Fibroblast of lung (primary cell): ENCODE results near the gene NR4A2.

Experiments
- EZH2 ChIP-seq: IDR thresholded peaks from 2 replicates; pipeline ENCODE4 v1.5.1; 2012; ENCODE audit warnings: low read length, control low read depth, mild to moderate bottlenecking; ENCODE audit errors: missing control alignments
- TF ChIP-seq, protein P1 (sequence below), 2 donors: IDR thresholded peaks in 1 of 2; conservative IDR thresholded peaks in 1 of 2; 1 replicate in 1 of 2; 2 replicates in 1 of 2; pipeline ENCODE4 v1.5.1; 2011 to 2012; ENCODE audit warnings: low read length in 2 of 2, control low read depth in 1 of 2, inconsistent platforms in 1 of 2, low read depth in 1 of 2, mild to moderate bottlenecking in 1 of 2

DNA sequence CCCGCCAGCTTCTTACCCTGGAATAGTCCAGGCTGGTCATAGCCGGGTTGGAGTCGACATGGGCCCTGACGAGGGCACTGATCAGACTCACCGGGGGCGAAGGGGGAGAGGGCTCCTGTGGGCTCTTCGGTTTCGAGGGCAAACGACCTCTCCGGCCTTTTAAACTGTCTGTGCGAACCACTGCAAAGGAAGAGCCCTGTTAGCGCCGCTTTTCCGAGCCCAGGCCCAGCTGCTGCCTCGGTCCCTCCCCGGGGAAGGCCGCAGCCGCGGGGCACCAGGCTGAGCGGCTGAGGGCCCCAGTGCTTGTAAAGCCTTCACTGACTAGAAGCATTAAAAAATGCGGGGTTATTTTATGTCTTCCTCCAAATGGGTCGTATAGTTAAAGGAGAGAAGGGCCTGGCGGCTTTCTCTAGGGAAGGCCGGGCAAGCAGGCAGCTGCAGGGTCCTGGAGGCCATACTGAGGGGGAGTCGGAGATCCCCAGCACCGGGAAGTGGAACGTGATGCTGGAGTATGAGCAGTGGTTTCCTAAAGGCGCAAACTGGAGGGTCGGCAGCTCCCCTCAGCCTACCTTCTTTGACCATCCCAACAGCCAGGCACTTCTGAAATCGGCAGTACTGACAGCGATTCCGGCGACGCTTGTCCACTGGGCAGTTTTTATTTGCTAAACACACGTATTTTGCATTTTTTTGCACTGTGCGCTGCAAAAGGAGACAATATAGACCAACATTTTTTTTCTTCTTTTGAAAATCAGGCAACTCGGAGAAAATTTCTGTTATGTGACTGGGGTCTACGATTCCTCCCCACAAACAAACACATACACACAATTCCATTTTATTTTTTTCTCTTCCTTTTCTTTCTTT, 4.5 kb downstream of the NR4A2 start:
- TF ChIP-seq, protein P1, sequence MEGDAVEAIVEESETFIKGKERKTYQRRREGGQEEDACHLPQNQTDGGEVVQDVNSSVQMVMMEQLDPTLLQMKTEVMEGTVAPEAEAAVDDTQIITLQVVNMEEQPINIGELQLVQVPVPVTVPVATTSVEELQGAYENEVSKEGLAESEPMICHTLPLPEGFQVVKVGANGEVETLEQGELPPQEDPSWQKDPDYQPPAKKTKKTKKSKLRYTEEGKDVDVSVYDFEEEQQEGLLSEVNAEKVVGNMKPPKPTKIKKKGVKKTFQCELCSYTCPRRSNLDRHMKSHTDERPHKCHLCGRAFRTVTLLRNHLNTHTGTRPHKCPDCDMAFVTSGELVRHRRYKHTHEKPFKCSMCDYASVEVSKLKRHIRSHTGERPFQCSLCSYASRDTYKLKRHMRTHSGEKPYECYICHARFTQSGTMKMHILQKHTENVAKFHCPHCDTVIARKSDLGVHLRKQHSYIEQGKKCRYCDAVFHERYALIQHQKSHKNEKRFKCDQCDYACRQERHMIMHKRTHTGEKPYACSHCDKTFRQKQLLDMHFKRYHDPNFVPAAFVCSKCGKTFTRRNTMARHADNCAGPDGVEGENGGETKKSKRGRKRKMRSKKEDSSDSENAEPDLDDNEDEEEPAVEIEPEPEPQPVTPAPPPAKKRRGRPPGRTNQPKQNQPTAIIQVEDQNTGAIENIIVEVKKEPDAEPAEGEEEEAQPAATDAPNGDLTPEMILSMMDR (conservative IDR thresholded peaks at IDR 0.05 in 1 of 2, IDR thresholded peaks at IDR 0.05 in 1 of 2; ENCODE audit: low read depth in 1 of 2, low read length in 2 of 2), result no peak
- no peak for TF ChIP-seq EZH2
